Measurements from ENCODE around the gene SRCAP. TPM values are rescaled to one million over a fixed set of nuclear protein-coding genes. Genes with fewer than 3 reads are reported as not detected.

Gene SRCAP
- total RNA-seq (2022; extraction: Qiagen RNA extraction; ENCODE audit: low read depth) = 5.9 to 34.3 TPM (median 23.6 TPM) in 5 replicates

DNA sequence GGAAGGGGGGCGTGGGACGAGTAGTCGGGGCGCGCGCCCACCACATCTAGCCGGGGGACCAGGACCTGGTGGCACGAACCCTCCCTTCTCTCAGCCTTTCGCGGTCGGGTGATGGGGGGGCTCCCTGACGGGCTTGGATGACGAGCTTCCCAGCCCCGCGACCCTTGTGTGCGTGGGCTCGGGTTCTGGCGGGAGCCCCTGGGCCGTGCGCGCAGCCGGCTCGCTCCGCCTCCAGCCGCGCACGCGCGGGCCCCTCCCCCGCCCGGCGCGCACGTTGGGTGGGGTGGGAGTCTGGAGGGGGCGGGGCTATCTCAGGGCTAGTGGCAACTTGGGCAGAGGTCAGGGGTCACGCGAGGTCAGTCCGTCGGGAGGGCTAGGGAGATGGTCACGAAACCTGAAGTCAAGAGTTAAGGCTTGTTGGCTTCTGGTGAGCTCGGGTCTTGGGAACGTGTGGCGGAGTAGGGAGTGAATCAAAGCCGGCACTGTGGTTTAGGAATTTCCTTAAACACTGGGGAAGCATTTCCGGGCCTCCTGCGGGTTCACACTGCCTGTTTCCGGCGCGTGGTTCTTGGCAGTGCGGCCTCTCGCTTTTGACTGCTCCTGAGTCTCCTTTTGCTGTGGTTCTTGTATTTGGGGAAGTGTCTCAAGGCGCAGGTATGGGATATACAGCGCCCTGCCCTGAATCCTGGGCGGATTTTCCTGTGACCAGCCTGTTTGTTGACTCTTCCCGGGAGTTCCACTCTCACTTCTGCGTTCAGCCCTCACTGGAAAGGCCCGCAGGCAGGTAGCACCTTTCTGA is at the start of gene SRCAP:
Gene SRCAP (plus strand): TSS at position 356 of the 799 bp plus-strand sequence. CDS start 1,654 bp downstream, outside the sequence.

DNA sequence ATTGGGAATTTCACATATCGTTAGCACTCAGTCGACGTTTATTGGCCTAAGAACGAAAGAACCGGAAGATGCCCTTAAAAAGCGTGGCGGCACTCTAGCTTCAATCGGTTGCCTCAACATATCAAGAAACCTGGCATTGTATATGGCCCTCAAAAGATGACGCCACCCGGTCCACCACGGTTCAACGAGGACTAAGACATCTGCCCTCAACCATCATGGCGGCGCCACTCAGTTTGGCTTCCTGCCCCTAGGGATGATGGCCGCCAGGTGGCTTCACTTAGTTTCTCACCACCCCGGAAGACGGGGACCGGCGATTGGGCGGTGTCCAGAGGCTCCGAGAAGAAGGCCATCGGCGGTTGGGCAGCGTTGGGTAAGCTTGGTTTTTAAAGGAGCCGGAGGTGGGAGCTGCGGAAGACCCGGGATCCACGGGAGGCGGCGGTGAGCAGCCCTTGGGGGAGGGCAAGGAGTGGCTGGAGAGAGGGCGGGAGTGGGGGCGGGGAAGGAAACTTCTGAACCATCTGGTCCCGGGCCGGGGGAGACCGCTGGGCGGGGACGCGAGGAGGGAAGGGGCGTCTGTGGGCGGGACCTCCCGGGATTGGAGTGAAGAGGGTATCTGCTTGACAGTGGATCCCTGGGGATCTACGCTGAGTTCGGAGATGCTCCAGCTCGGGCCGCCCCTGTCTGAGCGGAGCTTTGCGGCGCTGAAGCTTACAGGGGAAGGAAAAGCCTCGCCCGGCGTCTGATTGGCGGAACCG is 48.4 kb upstream of the SRCAP start, which contains the start of gene PRR14:
Gene PRR14 (plus strand): TSS at position 592 of the 755 bp plus-strand sequence. CDS start 686 bp downstream, outside the sequence.

DNA sequence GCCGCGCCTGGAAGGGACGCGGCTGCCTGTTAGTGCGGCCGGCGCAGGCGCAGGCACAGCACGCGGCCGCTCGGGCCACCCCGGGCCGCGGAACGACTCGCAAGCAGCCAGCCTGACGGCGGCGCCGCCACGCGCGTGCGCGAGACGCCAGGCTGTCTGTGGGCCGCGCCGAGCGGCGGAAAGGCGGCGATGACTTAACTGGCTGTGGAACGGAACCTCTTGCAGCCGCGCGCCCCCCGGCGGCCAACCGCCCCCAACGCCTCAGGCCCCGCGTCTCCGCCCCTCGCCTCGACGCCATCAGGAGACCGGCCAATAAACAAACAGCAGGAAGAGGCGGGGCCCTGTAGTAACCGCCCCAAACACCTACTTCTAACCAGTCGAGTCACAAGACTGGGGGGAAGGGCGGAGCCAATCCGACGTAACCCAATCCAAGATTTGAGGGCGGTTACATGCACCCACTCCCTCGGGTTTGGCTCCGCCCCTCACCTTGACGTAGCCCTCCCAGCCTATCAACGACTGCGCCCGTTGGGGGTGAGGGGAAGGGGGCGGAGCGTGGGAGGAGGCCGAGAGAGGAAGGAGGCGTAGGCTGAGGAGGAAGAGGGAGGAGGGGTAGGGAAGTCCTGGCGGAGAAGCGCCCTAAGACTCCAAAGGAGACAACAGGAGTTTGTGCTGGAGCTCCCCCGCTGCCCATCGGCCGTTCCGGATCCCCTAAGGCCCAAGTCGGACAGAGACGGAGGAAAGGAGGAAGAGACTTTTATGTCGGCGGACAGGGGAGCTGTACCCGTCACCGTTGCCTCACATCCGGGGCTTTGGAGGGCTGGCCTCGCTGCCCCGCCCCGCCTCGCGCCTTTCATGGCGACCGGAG is 40.9 kb upstream of the SRCAP start, which contains the start of gene FBRS:
Gene FBRS (plus strand): TSS at position 566 of the 865 bp plus-strand sequence. CDS start 1,088 bp downstream, outside the sequence.

DNA sequence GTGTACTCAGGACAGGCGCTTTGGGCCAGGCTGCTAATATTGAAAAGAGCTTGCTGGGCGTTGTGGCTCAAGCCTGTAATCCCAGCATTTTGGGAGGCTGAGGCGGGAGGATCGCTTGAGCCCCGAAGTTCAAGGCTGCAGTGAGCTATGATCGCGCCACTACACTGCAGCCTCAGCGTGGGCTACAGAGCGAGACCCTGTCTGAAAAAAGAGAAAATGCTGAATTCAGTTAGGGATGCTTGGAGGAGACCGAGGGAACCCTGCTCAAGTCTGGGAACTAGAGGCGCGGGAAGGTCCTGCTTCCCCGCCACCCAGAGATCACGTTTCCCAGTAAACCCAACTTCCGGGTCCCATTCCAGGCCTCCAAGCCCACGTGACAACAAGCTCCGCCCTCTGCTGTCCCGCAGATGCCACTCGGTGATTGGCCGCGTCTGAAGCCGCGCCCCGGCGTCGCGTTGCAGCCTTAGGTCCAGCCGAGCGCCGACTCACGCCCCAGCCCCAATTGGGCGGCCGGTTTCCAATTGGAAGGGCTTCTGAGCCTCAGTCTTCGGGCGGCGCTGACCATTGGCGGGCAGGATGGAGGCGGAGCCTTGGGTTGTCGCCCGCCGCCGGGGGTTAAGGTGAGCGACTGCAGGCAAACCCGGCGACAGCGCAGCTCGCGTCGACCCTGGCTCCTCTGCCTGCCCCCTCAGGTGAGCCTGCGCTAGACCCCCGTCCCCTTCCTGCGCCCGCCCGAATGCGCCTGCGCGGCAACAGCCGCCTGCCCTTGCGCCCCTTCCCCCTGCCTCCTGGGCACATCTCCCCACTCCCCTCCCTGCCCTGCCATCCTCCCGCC is 49.0 kb downstream of the SRCAP start, which contains the start of gene PHKG2:
Gene PHKG2 (plus strand): TSS at position 627 of the 835 bp plus-strand sequence. CDS start 396 bp downstream, outside the sequence.

DNA sequence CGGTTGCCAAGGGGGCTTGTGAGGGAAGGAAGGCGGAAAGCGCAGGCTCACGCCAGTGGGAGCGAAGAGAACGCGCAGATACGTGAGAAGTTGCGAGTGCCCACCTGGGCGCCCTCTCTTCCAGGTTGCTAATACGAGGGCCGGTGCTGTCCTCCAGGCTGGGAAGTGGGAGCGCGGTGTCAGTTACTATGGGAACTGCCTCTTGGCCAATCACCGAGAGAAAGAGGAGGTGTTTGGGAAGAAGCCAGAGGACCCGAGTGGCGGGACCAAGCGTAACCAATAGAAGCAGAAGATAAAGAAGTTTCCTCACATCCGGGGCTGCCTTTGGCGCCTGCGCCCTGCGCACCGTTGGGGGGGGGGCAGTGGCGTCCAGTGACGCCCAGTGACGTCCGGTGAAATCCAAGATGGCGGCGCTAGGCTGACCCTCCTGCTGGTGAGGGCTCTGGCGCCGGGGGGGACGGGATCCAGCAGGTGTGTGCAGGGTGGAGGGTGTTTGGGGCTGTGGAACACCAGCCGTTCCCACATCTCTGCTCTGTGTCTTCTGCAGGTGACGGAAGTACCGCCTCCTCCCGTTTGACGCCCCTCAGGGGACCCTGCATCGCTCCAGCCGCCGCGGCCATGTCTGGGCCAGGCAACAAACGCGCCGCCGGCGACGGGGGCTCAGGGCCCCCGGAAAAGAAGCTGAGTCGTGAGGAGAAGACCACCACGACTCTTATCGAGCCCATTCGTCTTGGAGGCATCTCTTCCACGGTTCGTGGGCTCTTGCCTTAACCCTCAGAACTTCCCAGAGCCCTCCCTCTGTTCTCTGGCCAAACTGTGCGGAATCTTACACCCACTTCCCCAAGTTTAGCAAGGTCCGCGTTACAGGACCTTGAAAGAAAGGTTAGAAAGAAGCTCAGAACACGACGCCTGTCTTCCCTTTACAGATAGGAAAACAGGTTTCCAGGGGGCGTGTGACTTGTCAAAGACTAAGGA is 63.2 kb downstream of the SRCAP start, which contains the start of the genes CFAP119 and RNF40:
Gene CFAP119 (minus strand): TSS at position 135 of the 975 bp plus-strand sequence. CDS start 314 bp downstream, outside the sequence.
Gene RNF40 (plus strand): TSS at position 395 of the 975 bp plus-strand sequence. CDS start 224 bp downstream, at position 619.

DNA sequence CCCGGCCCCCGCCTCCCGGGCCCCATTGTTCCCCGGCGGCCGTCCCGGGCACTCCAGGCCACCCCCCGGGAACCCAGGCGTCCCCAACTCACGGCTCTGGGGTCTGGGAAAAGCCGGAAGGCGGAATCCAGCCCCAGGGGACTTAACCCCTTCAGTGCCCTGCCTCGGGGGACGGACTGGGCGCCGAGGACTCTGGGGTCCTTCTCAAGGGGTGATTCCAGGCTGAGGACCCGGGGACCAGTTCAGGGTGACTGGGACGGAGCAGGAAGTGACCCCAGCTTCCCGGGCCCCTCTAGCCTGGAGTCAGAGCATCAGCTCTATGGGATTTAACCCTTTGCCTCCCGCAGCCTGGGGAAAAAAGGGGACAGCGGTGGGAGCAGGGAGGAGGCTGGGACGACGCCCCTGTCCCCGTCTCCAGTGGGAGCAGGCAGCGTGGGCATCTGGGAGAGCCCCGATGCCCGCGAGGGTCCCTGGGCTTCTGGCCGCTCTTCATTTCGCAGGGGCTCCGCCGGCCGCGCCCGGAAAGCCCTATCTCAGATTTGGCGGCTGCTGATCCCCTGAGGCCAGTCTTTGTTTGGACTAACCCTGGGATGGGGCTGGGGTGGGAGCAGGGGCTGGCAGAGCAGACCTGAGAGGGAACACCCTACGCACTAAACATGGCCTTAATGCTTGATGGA is 88.1 kb downstream of the SRCAP start, which contains the start of gene ZNF629:
Gene ZNF629 (minus strand): TSS at position 270 of the 677 bp plus-strand sequence. CDS start 2,723 bp downstream, outside the sequence.

Other genes starting within 250 kb of the SRCAP start
- gene ITGAL, start 226.4 kb upstream of the SRCAP start, total RNA-seq (2022; extraction: Qiagen RNA extraction; ENCODE audit: low read depth) = 0.15 to 0.32 TPM (median 0.20 TPM) in 3 of 5 replicates, not detected in the others
- gene ZNF768, start 172.6 kb upstream of the SRCAP start, total RNA-seq (2022; extraction: Qiagen RNA extraction; ENCODE audit: low read depth) = 30.8 to 51.6 TPM (median 48.5 TPM) in 5 replicates
- 2.7 to 4.7 TPM (median 4.1 TPM) in 5 replicates for gene ZNF747, start 164.3 kb upstream of the SRCAP start, total RNA-seq (2022; extraction: Qiagen RNA extraction; ENCODE audit: low read depth)
- gene ZNF764, start 140.8 kb upstream of the SRCAP start, total RNA-seq (2022; extraction: Qiagen RNA extraction; ENCODE audit: low read depth) = 3.1 to 7.0 TPM (median 5.5 TPM) in 5 replicates
- gene ZNF688, start 127.5 kb upstream of the SRCAP start, total RNA-seq (2022; extraction: Qiagen RNA extraction; ENCODE audit: low read depth) = 6.1 to 12.0 TPM (median 7.0 TPM) in 5 replicates
- not detected in 5 replicates for gene ZNF785, start 113.5 kb upstream of the SRCAP start, total RNA-seq (2022; extraction: Qiagen RNA extraction; ENCODE audit: low read depth)
- 7.7 to 9.6 TPM (median 8.6 TPM) in 5 replicates for gene ZNF689, start 88.8 kb upstream of the SRCAP start, total RNA-seq (2022; extraction: Qiagen RNA extraction; ENCODE audit: low read depth)
- 17.0 to 26.6 TPM (median 23.2 TPM) in 5 replicates for gene PRR14, start 48.2 kb upstream of the SRCAP start, total RNA-seq (2022; extraction: Qiagen RNA extraction; ENCODE audit: low read depth)
- gene FBRS, start 40.7 kb upstream of the SRCAP start, total RNA-seq (2022; extraction: Qiagen RNA extraction; ENCODE audit: low read depth) = 24.6 to 46.9 TPM (median 43.3 TPM) in 5 replicates
- gene PHKG2, start 49.3 kb downstream of the SRCAP start, total RNA-seq (2022; extraction: Qiagen RNA extraction; ENCODE audit: low read depth) = 15.2 to 28.7 TPM (median 25.5 TPM) in 5 replicates
- 4.3 to 10.0 TPM (median 8.4 TPM) in 5 replicates for gene CFAP119, start 62.9 kb downstream of the SRCAP start, total RNA-seq (2022; extraction: Qiagen RNA extraction; ENCODE audit: low read depth)
- 51.8 to 92.6 TPM (median 84.3 TPM) in 5 replicates for gene RNF40, start 63.2 kb downstream of the SRCAP start, total RNA-seq (2022; extraction: Qiagen RNA extraction; ENCODE audit: low read depth)
- 15.6 to 17.9 TPM (median 17.8 TPM) in 5 replicates for gene ZNF629, start 88.0 kb downstream of the SRCAP start, total RNA-seq (2022; extraction: Qiagen RNA extraction; ENCODE audit: low read depth)
- 24.0 to 43.8 TPM (median 43.2 TPM) in 5 replicates for gene BCL7C, start 194.9 kb downstream of the SRCAP start, total RNA-seq (2022; extraction: Qiagen RNA extraction; ENCODE audit: low read depth)
- 0.14 to 0.32 TPM (median 0.30 TPM) in 3 of 5 replicates, not detected in the others for gene CTF1, start 197.4 kb downstream of the SRCAP start, total RNA-seq (2022; extraction: Qiagen RNA extraction; ENCODE audit: low read depth)
- gene FBXL19, start 224.4 kb downstream of the SRCAP start, total RNA-seq (2022; extraction: Qiagen RNA extraction; ENCODE audit: low read depth) = 8.6 to 23.7 TPM (median 22.0 TPM) in 5 replicates
- gene ORAI3, start 249.9 kb downstream of the SRCAP start, total RNA-seq (2022; extraction: Qiagen RNA extraction; ENCODE audit: low read depth) = 8.1 to 18.1 TPM (median 12.5 TPM) in 5 replicates